Measurements from ENCODE around the gene NT5E. TPM values are rescaled to one million over a fixed set of nuclear protein-coding genes. Genes with fewer than 3 reads are reported as not detected.

NT5E gene
- total and polyA plus RNA-seq, 2 of the 13 experiments (the other 11 are each of a cell fraction or from before 2014, with no cell fraction given), result 9.5 to 33.0 TPM

DNA sequence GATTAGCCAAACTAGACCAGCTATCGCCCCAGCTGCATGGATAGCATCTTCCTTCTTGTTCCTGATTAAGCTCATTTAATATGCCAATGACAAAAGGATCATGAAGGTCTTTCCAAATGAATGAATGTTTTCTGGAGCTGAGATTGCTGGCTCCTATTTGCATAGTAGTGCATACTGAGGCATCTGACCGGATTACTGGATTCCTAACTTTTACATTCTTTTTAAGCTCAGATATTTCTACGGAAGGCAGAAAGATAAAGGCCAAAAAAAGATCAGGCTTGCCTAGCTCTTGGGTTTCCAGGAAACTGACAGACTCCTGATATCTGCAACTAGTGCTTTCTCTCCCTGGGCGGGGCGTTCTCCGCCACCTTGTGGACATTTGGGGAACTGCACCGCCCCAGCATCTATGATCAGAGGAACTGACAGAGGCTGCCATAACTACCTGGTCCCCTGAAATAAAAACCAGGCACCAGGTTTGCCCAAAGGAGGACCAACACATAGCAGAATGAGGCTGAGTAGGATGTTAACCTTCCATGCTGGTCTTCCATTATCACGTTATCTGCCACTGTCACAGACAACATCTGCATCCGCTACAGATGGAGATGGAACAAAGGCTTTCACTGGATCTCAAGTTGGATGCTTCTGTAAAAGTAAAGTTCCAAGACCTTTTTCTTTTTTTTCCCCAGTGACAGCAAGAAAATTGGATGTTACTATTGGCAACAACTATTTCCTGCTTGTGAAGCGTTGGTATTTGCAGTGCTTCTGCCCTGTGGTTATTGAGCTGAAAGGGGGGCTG lies 33.2 kb downstream of the NT5E start (continued):
- TF ChIP-seq, protein P1, sequence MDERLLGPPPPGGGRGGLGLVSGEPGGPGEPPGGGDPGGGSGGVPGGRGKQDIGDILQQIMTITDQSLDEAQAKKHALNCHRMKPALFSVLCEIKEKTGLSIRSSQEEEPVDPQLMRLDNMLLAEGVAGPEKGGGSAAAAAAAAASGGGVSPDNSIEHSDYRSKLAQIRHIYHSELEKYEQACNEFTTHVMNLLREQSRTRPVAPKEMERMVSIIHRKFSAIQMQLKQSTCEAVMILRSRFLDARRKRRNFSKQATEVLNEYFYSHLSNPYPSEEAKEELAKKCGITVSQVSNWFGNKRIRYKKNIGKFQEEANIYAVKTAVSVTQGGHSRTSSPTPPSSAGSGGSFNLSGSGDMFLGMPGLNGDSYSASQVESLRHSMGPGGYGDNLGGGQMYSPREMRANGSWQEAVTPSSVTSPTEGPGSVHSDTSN (CRISPR knock-in tag; IDR thresholded peaks at IDR 0.05), result no peak
- no peak for TF ChIP-seq ZZZ3 (CRISPR knock-in tag; IDR thresholded peaks at IDR 0.05; ENCODE audit: borderline replicate concordance)
- TF ChIP-seq SP1 (IDR thresholded peaks at IDR 0.05), result no peak
- TF ChIP-seq SP1 (CRISPR knock-in tag; IDR thresholded peaks at IDR 0.05), result peak; percentile 58; the same call in 1 of the 2 replicates
- TF ChIP-seq KDM2A (CRISPR knock-in tag; IDR thresholded peaks at IDR 0.05; ENCODE audit: borderline replicate concordance, low read depth), result peak; percentile 76
- TF ChIP-seq SOX13 (IDR thresholded peaks at IDR 0.05), result no peak
- peak in 1 of 2 experiments; percentile 17; a peak in 1 of 4 replicates for TF ChIP-seq SOX13 (CRISPR knock-in tag; conservative IDR thresholded peaks at IDR 0.05 in 1 of 2, IDR thresholded peaks at IDR 0.05 in 1 of 2)
- TF ChIP-seq EED (CRISPR knock-in tag; IDR thresholded peaks at IDR 0.05), result no peak
- no peak for TF ChIP-seq ZNF775 (CRISPR knock-in tag; IDR thresholded peaks at IDR 0.05; ENCODE audit: borderline replicate concordance)
- TF ChIP-seq ZNF567 (CRISPR knock-in tag; IDR thresholded peaks at IDR 0.05; ENCODE audit: borderline replicate concordance), result 0 out of 2 replicates have a peak, but pooled peaks have one; percentile 52
- TF ChIP-seq ZNF883 (CRISPR knock-in tag; IDR thresholded peaks at IDR 0.05; ENCODE audit: not compliant biosample characterization), result no peak
- no peak for TF ChIP-seq MEIS2 (CRISPR knock-in tag; IDR thresholded peaks at IDR 0.05)
- 0 out of 2 replicates have a peak, but pooled peaks have one; percentile 22 for TF ChIP-seq ZMAT3 (CRISPR knock-in tag; conservative IDR thresholded peaks at IDR 0.05)
- no peak for TF ChIP-seq ZNF276 (CRISPR knock-in tag; IDR thresholded peaks at IDR 0.05; ENCODE audit: low read depth)
- TF ChIP-seq CCDC6 (CRISPR knock-in tag; IDR thresholded peaks at IDR 0.05), result 0 out of 2 replicates have a peak, but pooled peaks have one; percentile 0
- 0 out of 2 replicates have a peak, but pooled peaks have one; percentile 26 for TF ChIP-seq TGIF2 (CRISPR knock-in tag; IDR thresholded peaks at IDR 0.05)
- TF ChIP-seq PRPF4 (IDR thresholded peaks at IDR 0.05; ENCODE audit: low read depth, low read length, poor library complexity, severe bottlenecking), result no peak
- TF ChIP-seq, protein P2, sequence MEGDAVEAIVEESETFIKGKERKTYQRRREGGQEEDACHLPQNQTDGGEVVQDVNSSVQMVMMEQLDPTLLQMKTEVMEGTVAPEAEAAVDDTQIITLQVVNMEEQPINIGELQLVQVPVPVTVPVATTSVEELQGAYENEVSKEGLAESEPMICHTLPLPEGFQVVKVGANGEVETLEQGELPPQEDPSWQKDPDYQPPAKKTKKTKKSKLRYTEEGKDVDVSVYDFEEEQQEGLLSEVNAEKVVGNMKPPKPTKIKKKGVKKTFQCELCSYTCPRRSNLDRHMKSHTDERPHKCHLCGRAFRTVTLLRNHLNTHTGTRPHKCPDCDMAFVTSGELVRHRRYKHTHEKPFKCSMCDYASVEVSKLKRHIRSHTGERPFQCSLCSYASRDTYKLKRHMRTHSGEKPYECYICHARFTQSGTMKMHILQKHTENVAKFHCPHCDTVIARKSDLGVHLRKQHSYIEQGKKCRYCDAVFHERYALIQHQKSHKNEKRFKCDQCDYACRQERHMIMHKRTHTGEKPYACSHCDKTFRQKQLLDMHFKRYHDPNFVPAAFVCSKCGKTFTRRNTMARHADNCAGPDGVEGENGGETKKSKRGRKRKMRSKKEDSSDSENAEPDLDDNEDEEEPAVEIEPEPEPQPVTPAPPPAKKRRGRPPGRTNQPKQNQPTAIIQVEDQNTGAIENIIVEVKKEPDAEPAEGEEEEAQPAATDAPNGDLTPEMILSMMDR (CRISPR knock-in tag; IDR thresholded peaks at IDR 0.05), result peak; percentile 94
- TF ChIP-seq AKAP8 (CRISPR knock-in tag; IDR thresholded peaks at IDR 0.05), result no peak
- peak; percentile 33; the same call in 1 of the 2 replicates for TF ChIP-seq SIX1 (CRISPR knock-in tag; IDR thresholded peaks at IDR 0.05; ENCODE audit: borderline replicate concordance)
- TF ChIP-seq HNF1B (CRISPR knock-in tag; IDR thresholded peaks at IDR 0.05), result peak; percentile 70
- 0 out of 2 replicates have a peak, but pooled peaks have one; percentile 24 for TF ChIP-seq ZNF772 (CRISPR knock-in tag; IDR thresholded peaks at IDR 0.05)
- TF ChIP-seq ARNT2 (CRISPR knock-in tag; IDR thresholded peaks at IDR 0.05; ENCODE audit: low read depth), result 0 out of 2 replicates have a peak, but pooled peaks have one; percentile 33

Measured in HepG2 (cell line).